ENCODE data around the gene FOXK2. TPM values are rescaled to one million over a fixed set of nuclear protein-coding genes. Genes with fewer than 3 reads are reported as not detected.

FOXK2 gene
- 28.3 and 33.9 TPM in 2 replicates for total RNA-seq

DNA sequence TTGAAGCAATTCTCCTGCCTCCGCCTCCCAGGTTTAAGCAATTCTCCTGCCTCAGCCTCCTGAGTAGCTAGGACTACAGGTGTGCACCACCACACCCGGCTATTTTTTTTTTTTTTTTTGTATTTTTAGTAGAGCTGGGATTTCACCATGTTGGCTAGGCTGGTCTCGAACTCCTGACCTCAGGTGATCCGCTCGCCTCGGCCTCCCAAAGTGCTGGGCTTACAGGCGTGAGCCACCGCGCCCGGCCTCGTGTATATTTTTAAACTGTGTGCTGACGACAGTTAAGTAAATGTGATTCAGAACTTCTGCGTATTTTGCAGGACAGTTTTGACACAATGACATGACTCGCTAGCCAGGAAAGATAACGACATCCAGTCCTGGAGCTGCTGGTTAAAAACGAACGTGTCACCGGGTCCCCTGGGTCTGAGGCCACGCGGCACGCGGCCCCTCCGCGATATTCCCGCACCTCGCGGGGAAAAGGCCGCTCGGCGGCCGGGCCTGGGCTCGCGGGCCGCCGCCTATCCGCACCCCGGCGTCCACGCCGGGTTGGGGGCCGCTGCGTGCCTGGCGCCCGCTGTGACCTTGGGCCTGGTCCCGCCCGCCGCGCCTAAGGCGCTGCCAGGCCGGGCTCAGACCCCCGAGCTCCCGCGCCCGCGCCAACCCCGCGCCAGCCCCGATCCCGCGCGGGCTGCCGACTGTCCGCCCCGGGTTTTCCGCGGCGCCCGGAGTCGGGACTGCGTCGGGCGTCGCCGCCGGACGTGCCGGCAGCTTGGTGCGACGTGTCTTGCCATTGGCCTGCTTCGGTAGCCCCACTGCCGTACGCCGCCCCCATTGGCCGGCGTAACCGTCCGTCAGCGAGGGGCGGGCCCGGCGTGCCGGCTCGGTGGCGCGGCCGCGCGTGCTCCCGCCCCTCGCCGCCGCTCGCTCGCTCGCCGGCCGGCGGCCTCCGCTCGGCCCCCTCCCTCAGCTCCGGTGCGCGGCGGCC is at the start of gene FOXK2:
TSS of gene FOXK2 (plus strand) at position 907 of the 985 bp plus-strand sequence. CDS start 157 bp downstream, outside the sequence.

GRCh38 chr17:82648165-82648668 is 128.7 kb downstream of the FOXK2 start, which contains the start of gene WDR45B:
TSS of gene WDR45B (minus strand) at chr17:82648444. CDS start at chr17:82648340, 104 bp downstream.

Other genes starting within 250 kb of the FOXK2 start
- 34.9 and 35.2 TPM in 2 replicates for gene CSNK1D, start 246.0 kb upstream of the FOXK2 start, total RNA-seq
- gene CD7, start 202.1 kb upstream of the FOXK2 start, total RNA-seq, result not detected in 2 replicates
- gene SECTM1, start 186.0 kb upstream of the FOXK2 start, total RNA-seq, result 5.8 and 7.0 TPM in 2 replicates
- not detected in 2 replicates for gene TEX19, start 160.5 kb upstream of the FOXK2 start, total RNA-seq
- not detected in 2 replicates for gene UTS2R, start 148.0 kb upstream of the FOXK2 start, total RNA-seq
- gene HEXD, start 101.4 kb upstream of the FOXK2 start, total RNA-seq, result 9.9 and 12.1 TPM in 2 replicates
- gene OGFOD3, start 101.1 kb upstream of the FOXK2 start, total RNA-seq, result 41.1 and 43.0 TPM in 2 replicates
- 43.4 and 50.3 TPM in 2 replicates for gene CYBC1, start 69.0 kb upstream of the FOXK2 start, total RNA-seq
- gene NARF, start 61.0 kb upstream of the FOXK2 start, total RNA-seq, result 38.5 and 52.7 TPM in 2 replicates
- gene WDR45B, start 128.7 kb downstream of the FOXK2 start, total RNA-seq, result 70.3 and 73.1 TPM in 2 replicates
- 2.7 and 9.4 TPM in 2 replicates for gene RAB40B, start 179.0 kb downstream of the FOXK2 start, total RNA-seq
- gene FN3KRP, start 197.0 kb downstream of the FOXK2 start, total RNA-seq, result 28.9 TPM in 2 replicates
- gene FN3K, start 215.9 kb downstream of the FOXK2 start, total RNA-seq, result 2.1 and 2.5 TPM in 2 replicates
- 66.8 and 72.7 TPM in 2 replicates for gene TBCD, start 232.3 kb downstream of the FOXK2 start, total RNA-seq